HepG2 (cell line): ENCODE data around the gene MREG. TPM values are rescaled to one million over a fixed set of nuclear protein-coding genes. Genes with fewer than 3 reads are reported as not detected.

ENCODE experiments used
- BORCS8-MEF2B ChIP-seq: sonication (generic); formaldehyde crosslinking; IDR thresholded peaks from 2 replicates; pipeline ENCODE4 v1.8.0; 2022; ENCODE audit warnings: mild to moderate bottlenecking, missing genetic modification reagents
- CEBPZ ChIP-seq: IDR thresholded peaks from 2 replicates; pipeline ENCODE4 v1.6.1; 2012; ENCODE audit warnings: low read length, improper control_type of control experiment
- FOXM1 ChIP-seq: sonication (generic); formaldehyde crosslinking; IDR thresholded peaks from 2 replicates; pipeline ENCODE4 v1.5.0; 2020; ENCODE audit warnings: missing genetic modification reagents
- IKZF4 ChIP-seq: sonication (generic); formaldehyde crosslinking; IDR thresholded peaks from 2 replicates; pipeline ENCODE4 v1.5.1; 2020; ENCODE audit warnings: borderline replicate concordance, mild to moderate bottlenecking, low read depth, missing genetic modification reagents; ENCODE audit errors: not compliant biosample characterization
- KLF6 ChIP-seq: IDR thresholded peaks from 2 replicates; pipeline ENCODE4 v1.8.0; 2016; ENCODE audit warnings: missing biosample characterization, missing genetic modification reagents
- NR1H2 ChIP-seq: sonication (generic); formaldehyde crosslinking; IDR thresholded peaks from 2 replicates; pipeline ENCODE4 v1.8.1; 2022; ENCODE audit warnings: low read depth, missing genetic modification reagents, borderline replicate concordance
- PHF5A ChIP-seq: IDR thresholded peaks from one replicate; pipeline ENCODE4 v1.6.1; 2018; ENCODE audit warnings: low read depth, missing genetic modification reagents; ENCODE audit not compliant: unreplicated experiment
- POLR2A ChIP-seq, 2 experiments: IDR thresholded peaks; 2 replicates each; pipeline ENCODE4 v1.6.1; 2011; ENCODE audit warnings: low read depth in 2 of 2, low read length in 2 of 2, mild to moderate bottlenecking in 1 of 2, moderate library complexity in 1 of 2; ENCODE audit not compliant: insufficient read depth in 1 of 2
- RELA ChIP-seq: sonication (generic); formaldehyde crosslinking; IDR thresholded peaks from 2 replicates; pipeline ENCODE4 v1.4.0; 2020; ENCODE audit warnings: missing genetic modification reagents
- SKI ChIP-seq: fragments of 450-650 bp; IDR thresholded peaks from one replicate; pipeline ENCODE4 v1.6.1; 2018; ENCODE audit warnings: mild to moderate bottlenecking; ENCODE audit not compliant: partially characterized antibody
- SRF ChIP-seq: IDR thresholded peaks from 2 replicates; pipeline ENCODE4 v1.6.1; 2011; ENCODE audit warnings: mild to moderate bottlenecking, low read depth, low read length, moderate library complexity
- SRSF9 ChIP-seq: fragments of 200-400 bp; formaldehyde crosslinking; IDR thresholded peaks from 2 replicates; pipeline ENCODE4 v1.6.1; 2018; ENCODE audit warnings: borderline replicate concordance, mild to moderate bottlenecking, low read depth, low read length; ENCODE audit not compliant: insufficient read depth, poor library complexity, severe bottlenecking
- TFE3 ChIP-seq: IDR thresholded peaks from 2 replicates; pipeline ENCODE4 v1.6.1; 2016
- TRIM24 ChIP-seq: sonication (generic); formaldehyde crosslinking; IDR thresholded peaks from 2 replicates; pipeline ENCODE4 v1.8.0; 2022; ENCODE audit warnings: mild to moderate bottlenecking, missing genetic modification reagents
- ZNF44 ChIP-seq: sonication (generic); formaldehyde crosslinking; IDR thresholded peaks from 2 replicates; pipeline ENCODE4 v1.5.1; 2020; ENCODE audit warnings: mild to moderate bottlenecking, missing genetic modification reagents
- ZNF558 ChIP-seq: sonication (generic); formaldehyde crosslinking; IDR thresholded peaks from 2 replicates; pipeline ENCODE4 v1.9.0; 2022; ENCODE audit warnings: mild to moderate bottlenecking, missing genetic modification reagents, borderline replicate concordance
- ZNF816 ChIP-seq: sonication (generic); formaldehyde crosslinking; IDR thresholded peaks from 2 replicates; pipeline ENCODE4 v1.8.0; 2022; ENCODE audit warnings: missing genetic modification reagents, mild to moderate bottlenecking, borderline replicate concordance
- polyA plus RNA-seq, 8 experiments: library from polyadenylated mRNA; depleted of rRNA in 3 of 8; stranded (reverse) in 7 of 8; unstranded in 1 of 8; fragments of >200 nt; fragmentation: Illumina TruSeq in 4 of 8; extraction: Trizol in 4 of 8; gene quantifications; 2 replicates each; pipeline versions ENCODE4 v1.2.1 to v1.2.3, GENCODE V29; 2011 to 2016; ENCODE audit warnings: low read depth in 4 of 8, missing spikeins in 1 of 8, mixed read lengths in 1 of 8; ENCODE audit not compliant: insufficient read depth in 1 of 8
- total RNA-seq, 5 experiments: library from RNA; depleted of rRNA; stranded (reverse); fragments of >200 nt; fragmentation: Illumina TruSeq; extraction: Trizol; gene quantifications; 2 replicates each; pipeline ENCODE4 v1.2.3, GENCODE V29; 2016; ENCODE audit warnings: low read depth in 1 of 5
- TF ChIP-seq, protein P1 (sequence below): sonication (generic); formaldehyde crosslinking; IDR thresholded peaks from 2 replicates; pipeline ENCODE4 v1.9.0; 2021; ENCODE audit warnings: missing genetic modification reagents, mild to moderate bottlenecking, borderline replicate concordance
- TF ChIP-seq, protein P2 (sequence below): sonication (generic); formaldehyde crosslinking; IDR thresholded peaks from 2 replicates; pipeline ENCODE4 v1.8.1; 2023; ENCODE audit warnings: mild to moderate bottlenecking, missing genetic modification reagents

Gene MREG
- total and polyA plus RNA-seq, 2 of the 13 experiments (the other 11 are each of a cell fraction or from before 2014, with no cell fraction given) = 7.5 to 23.3 TPM

GRCh38 chr2:215920244-215921100 is 92.9 kb downstream of the MREG start (continued):
- TF ChIP-seq IKZF4 (CRISPR knock-in tag) (no peak), SRF (no peak), SKI (no peak), SRSF9 (no peak), BORCS8-MEF2B (CRISPR knock-in tag) (no peak), TRIM24 (CRISPR knock-in tag) (no peak), ZNF558 (CRISPR knock-in tag) (no peak), ZNF44 (CRISPR knock-in tag) (no peak), NR1H2 (CRISPR knock-in tag) (no peak), PHF5A (no peak), CEBPZ (no peak), ZNF816 (CRISPR knock-in tag) (no peak), RELA (no peak), TFE3 (CRISPR knock-in tag) (0 out of 2 replicates have a peak, but pooled peaks have one; percentile 38), POLR2A (IDR thresholded peaks at IDR 0.05; ENCODE audit: insufficient read depth in 1 of 2, low read depth in 2 of 2, low read length in 2 of 2) (no peak), FOXM1 (no peak), KLF6 (no peak)
- TF ChIP-seq, protein P1, sequence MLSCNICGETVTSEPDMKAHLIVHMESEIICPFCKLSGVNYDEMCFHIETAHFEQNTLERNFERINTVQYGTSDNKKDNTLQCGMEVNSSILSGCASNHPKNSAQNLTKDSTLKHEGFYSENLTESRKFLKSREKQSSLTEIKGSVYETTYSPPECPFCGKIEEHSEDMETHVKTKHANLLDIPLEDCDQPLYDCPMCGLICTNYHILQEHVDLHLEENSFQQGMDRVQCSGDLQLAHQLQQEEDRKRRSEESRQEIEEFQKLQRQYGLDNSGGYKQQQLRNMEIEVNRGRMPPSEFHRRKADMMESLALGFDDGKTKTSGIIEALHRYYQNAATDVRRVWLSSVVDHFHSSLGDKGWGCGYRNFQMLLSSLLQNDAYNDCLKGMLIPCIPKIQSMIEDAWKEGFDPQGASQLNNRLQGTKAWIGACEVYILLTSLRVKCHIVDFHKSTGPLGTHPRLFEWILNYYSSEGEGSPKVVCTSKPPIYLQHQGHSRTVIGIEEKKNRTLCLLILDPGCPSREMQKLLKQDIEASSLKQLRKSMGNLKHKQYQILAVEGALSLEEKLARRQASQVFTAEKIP (CRISPR knock-in tag) = no peak
- TF ChIP-seq, protein P2, sequence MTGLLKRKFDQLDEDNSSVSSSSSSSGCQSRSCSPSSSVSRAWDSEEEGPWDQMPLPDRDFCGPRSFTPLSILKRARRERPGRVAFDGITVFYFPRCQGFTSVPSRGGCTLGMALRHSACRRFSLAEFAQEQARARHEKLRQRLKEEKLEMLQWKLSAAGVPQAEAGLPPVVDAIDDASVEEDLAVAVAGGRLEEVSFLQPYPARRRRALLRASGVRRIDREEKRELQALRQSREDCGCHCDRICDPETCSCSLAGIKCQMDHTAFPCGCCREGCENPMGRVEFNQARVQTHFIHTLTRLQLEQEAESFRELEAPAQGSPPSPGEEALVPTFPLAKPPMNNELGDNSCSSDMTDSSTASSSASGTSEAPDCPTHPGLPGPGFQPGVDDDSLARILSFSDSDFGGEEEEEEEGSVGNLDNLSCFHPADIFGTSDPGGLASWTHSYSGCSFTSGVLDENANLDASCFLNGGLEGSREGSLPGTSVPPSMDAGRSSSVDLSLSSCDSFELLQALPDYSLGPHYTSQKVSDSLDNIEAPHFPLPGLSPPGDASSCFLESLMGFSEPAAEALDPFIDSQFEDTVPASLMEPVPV (CRISPR knock-in tag) = no peak
